OCI-LY3 (cell line): ENCODE results near the gene MRPL1.

ENCODE experiments used
- EZH2phosphoT487 ChIP-seq: fragments of 200-600 bp; shearing (Covaris generic); IDR thresholded peaks from 2 replicates; pipeline ENCODE4 v1.6.1; 2018; ENCODE audit warnings: antibody characterized with exemption, mixed run types, low read depth
- TF ChIP-seq, protein P1 (sequence below): fragments of 200-600, 300-600 bp; sonication (generic); IDR thresholded peaks from 2 replicates; pipeline ENCODE4 v1.5.1; 2014; ENCODE audit warnings: antibody characterized with exemption, low read length, low read depth

DNA sequence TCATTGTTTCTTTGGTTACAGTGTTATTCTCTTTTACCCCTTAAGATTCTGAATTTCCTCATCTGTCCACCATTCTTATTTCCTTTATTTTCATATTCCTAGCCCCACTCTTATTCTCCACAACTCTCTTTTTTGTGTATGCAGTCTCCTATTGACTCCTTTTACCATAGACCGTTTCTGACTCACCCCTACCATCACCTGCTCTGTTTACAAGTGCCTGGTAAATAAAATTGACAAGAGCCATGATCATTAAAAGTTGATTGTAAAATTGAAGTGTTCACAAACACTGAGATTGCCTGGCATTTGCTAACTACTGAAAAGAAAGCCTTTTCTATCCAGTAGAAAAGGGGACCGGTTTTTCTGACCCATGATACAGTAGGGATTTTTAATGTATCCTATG is 54.4 kb downstream of the MRPL1 start:
- TF ChIP-seq, protein P1, sequence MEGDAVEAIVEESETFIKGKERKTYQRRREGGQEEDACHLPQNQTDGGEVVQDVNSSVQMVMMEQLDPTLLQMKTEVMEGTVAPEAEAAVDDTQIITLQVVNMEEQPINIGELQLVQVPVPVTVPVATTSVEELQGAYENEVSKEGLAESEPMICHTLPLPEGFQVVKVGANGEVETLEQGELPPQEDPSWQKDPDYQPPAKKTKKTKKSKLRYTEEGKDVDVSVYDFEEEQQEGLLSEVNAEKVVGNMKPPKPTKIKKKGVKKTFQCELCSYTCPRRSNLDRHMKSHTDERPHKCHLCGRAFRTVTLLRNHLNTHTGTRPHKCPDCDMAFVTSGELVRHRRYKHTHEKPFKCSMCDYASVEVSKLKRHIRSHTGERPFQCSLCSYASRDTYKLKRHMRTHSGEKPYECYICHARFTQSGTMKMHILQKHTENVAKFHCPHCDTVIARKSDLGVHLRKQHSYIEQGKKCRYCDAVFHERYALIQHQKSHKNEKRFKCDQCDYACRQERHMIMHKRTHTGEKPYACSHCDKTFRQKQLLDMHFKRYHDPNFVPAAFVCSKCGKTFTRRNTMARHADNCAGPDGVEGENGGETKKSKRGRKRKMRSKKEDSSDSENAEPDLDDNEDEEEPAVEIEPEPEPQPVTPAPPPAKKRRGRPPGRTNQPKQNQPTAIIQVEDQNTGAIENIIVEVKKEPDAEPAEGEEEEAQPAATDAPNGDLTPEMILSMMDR: no peak
- no peak for TF ChIP-seq EZH2phosphoT487
